ENCODE data around the gene PRAC1. TPM values are rescaled to one million over a fixed set of nuclear protein-coding genes. Genes with fewer than 3 reads are reported as not detected.
A peak's percentile ranks its signal among the peaks of the same experiment; 100 is the strongest.

PRAC1 gene
- total and polyA plus RNA-seq, 8 donors, result not detected

DNA sequence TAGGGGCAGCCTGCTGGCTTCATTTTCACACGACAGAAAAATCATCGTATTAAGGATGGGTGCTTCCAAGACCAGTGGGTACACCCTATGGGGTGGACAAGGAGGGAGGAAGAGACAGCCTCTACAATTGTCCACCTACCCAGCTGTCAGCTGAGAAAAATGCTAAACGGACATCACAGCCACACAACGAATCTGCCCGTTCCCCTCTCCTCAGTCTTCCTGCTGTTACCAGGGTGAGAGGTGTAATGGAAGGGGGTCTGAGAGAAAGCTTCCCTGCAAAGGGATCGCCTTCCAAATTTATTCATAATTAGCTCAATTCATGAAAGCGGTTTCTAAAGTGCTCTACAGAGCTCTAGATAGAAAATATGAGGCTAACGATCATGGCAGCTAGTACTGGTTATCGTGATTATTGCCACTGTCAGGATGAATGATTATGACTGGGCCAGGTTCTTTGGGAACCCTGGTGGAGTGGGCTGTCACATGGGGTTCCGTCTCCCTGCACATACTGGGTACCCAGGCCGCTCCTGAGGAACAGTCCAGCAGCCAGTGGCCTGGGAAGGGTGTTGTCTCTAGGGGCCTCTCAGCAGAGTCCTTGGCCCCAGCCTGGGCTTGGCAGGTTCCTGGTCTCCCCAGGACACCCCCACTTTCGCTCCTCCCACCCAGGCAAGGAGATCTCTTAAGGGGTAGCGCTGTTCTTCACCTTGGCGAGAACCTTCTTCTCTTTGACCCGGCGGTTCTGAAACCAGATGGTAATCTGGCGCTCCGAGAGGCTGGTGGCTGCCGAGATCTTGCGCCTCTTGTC lies 4.0 kb upstream of the PRAC1 start:
- TF ChIP-seq, protein P1, sequence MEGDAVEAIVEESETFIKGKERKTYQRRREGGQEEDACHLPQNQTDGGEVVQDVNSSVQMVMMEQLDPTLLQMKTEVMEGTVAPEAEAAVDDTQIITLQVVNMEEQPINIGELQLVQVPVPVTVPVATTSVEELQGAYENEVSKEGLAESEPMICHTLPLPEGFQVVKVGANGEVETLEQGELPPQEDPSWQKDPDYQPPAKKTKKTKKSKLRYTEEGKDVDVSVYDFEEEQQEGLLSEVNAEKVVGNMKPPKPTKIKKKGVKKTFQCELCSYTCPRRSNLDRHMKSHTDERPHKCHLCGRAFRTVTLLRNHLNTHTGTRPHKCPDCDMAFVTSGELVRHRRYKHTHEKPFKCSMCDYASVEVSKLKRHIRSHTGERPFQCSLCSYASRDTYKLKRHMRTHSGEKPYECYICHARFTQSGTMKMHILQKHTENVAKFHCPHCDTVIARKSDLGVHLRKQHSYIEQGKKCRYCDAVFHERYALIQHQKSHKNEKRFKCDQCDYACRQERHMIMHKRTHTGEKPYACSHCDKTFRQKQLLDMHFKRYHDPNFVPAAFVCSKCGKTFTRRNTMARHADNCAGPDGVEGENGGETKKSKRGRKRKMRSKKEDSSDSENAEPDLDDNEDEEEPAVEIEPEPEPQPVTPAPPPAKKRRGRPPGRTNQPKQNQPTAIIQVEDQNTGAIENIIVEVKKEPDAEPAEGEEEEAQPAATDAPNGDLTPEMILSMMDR (IDR thresholded peaks at IDR 0.05), result no peak
- intact Hi-C loops (cut with DNase I), result loop anchor here in 1 of 2 donors (5.0 to 10.0 kb wide), 2 partner anchors 68 to 151 kb away; no protein-coding TSS in a partner anchor
- H3K36me3 ChIP-seq, result no peaks in the 10 kb centered on the region

DNA sequence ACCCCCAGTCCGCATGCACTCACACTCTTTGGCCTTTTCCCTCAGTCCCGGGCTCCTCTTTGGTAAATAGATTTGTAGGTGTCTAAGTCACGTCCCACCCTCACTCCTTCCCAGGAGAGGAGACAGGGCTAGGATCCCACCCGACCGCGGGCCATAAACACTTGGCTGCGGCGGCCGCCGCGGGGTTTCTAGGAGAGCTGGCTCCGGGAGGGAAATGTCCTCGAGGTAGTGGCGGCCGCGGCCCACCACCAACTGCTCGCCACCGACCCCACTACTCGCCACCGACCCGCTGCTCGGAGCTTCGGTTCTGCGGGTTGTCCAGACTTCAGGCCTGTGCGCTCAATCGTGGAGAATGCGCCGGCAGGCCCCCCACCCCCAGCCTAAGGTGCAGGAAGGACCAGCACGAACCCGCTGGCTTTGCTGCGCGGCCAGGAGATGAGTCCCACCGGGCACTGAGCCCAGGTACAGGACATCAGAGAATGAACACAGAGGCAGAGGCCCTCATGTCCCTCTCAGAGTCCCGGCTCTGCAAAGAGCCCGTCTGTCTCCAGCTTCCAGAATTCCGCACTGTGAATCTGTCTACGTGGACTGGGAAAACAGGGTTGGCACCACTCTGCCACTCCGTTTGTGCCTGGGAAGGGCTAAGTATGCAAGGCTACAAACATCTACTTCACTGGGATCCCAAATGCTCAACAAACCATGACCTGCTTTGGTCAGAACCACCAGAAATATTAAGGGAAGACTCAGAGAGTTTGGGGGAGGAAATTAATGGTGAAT lies 3.2 kb upstream of the PRAC1 start:
- H3K36me3 ChIP-seq, result no peaks in the 10 kb centered on the region
- H3K27ac ChIP-seq, result no peak overlapping the region
- intact Hi-C loops (cut with DNase I), result loop anchor here in 1 of 2 donors (5.0 to 10.0 kb wide), 2 partner anchors 69 to 152 kb away; no protein-coding TSS in a partner anchor
- no peaks in the 10 kb centered on the region for H3K9me3 ChIP-seq
- ATAC-seq, result no peak
- H3K4me3 ChIP-seq, result no peak overlapping the region
- H3K4me1 ChIP-seq, result peaks cover 9 to 28% of the 10 kb centered on the region in 2 donors
- TF ChIP-seq, protein P1 (IDR thresholded peaks at IDR 0.05), result no peak
- H3K27me3 ChIP-seq, result peaks cover 99 to 100% of the 10 kb centered on the region in 2 donors
- no peak for DNase-seq

More for the DNA sequence above, 4.0 kb upstream of the PRAC1 start:
- no peak for ATAC-seq
- H3K9me3 ChIP-seq, result no peaks in the 10 kb centered on the region
- no peak for DNase-seq
- H3K4me3 ChIP-seq, result no peak overlapping the region
- peaks cover 98 to 100% of the 10 kb centered on the region in 2 donors for H3K27me3 ChIP-seq
- peaks cover 9 to 28% of the 10 kb centered on the region in 2 donors for H3K4me1 ChIP-seq
- H3K27ac ChIP-seq, result no peak overlapping the region

DNA sequence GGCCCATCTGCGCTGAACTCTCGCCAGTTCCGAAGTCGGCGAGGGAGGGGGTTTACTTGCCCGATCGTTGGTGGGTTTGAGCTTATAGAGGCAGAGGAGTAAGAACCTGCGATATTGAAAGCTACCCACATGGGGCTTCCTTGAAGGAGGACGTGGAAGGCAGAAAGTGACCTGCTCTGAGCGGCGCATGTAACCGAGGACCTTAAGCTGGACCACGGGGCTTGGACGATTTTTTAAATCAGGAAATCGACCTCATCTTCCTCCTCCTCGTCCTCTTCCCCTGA lies 2.6 kb upstream of the PRAC1 start:
- TF ChIP-seq, protein P1 (IDR thresholded peaks at IDR 0.05), result no peak
- H3K36me3 ChIP-seq, result no peaks in the 10 kb centered on the region
- H3K27ac ChIP-seq, result no peak overlapping the region
- peaks cover 9 to 28% of the 10 kb centered on the region in 2 donors for H3K4me1 ChIP-seq
- no peak overlapping the region for H3K4me3 ChIP-seq
- peaks cover 98 to 100% of the 10 kb centered on the region in 2 donors for H3K27me3 ChIP-seq
- ATAC-seq (no peak), DNase-seq (no peak)
- no peaks in the 10 kb centered on the region for H3K9me3 ChIP-seq
- intact Hi-C loops (cut with DNase I), result loop anchor here in 1 of 2 donors (5.0 to 10.0 kb wide), 2 partner anchors 70 to 152 kb away; no protein-coding TSS in a partner anchor

DNA sequence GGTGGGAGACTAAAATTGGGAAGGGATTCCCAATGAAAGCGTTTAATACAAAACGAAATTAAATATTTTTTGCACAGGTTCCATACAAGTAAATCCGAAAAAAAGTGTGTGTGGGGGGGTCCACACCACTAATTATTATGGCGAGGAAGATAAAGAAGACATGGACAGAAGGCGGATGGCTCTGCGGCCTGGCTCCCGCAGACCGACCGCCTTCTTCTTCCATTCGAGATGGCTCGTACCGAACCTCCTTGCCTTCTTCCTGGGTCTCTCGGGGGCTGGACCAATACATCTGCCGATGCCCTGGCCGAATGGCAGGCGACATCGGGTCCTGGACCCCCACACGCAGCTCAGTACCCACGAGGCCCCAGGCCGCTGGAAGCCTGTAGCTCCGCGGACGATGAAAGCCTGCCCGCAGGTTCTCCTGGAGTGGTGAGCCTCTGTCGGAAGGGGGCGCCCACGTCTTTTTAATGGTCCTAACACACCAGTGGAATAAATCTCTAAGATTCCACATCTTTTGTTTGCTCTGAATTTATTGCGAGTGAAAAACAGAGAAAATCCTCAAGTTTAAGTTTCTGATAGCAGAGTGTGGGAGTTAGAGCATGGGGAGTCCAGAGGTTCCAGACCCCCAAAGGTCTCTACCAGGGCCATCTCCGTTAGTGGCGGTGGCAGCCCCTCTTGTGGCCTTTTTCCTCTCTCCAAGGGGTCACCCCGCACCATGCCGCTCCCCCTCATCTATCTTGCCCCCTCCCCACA lies 2.1 kb upstream of the PRAC1 start:
- intact Hi-C loops (cut with DNase I), result loop anchor here in 1 of 2 donors (5.0 to 10.0 kb wide), 2 partner anchors 70 to 153 kb away; no protein-coding TSS in a partner anchor
- ATAC-seq, result peak; percentile 93
- peaks cover 9 to 32% of the 10 kb centered on the region in 2 donors for H3K4me1 ChIP-seq
- no peak overlapping the region for H3K27ac ChIP-seq
- DNase-seq, result peak; percentile 68 to 87 (median 80)
- H3K27me3 ChIP-seq, result peaks cover 98 to 100% of the 10 kb centered on the region in 2 donors
- H3K4me3 ChIP-seq, result no peak overlapping the region
- TF ChIP-seq, protein P1 (IDR thresholded peaks at IDR 0.05), result peak; percentile 62 to 71
- no peaks in the 10 kb centered on the region for H3K9me3 ChIP-seq
- H3K36me3 ChIP-seq, result no peaks in the 10 kb centered on the region
